ENCODE measurements around the gene NTRK3.
"Not testable (repeated sequence)": the region's sequence is repeated elsewhere in the genome, so short reads cannot be mapped to it uniquely, and the experiment has no call there.

The NTRK3 gene

DNA sequence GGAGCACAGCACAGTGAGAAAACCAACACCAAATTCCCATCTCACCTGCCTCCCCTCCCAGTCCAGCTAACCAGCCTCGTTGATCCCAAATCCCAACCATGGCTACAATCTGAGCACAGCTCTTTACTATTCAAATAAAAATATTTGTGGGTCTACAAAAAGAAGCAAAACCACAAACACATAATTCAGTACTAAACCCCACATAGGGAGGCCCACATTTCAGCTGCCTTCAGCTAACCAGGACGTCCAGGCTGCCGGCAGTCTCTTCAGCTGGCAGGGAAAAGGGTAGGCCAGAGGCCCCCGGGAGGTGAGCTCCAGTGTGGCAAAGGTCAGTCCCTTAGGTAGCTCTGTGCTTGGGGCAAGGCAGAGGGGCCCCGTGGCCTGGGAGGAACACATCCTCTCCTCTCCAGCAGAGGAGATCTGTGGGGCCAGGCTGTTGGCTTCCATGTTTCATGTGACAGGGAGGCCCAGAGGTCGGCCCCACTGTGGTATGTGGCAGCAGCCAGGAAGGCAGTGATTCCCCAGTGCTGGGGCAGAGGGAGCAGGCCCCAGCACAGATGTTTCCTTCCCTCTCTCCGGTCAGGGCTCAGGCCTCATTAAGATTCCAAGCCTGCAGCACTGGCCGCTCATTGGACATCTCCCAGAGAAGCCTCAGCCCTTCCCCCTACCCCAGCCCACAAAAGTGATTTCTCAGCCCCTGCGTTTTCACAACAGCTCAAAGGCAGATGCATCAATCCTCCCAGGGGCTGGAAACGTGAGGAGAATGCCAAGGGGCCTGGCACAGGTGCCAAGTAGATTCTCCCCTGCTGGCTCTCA is 381.4 kb downstream of the NTRK3 start:
- DNase-seq (ENCODE audit: low spot score): no peak

DNA sequence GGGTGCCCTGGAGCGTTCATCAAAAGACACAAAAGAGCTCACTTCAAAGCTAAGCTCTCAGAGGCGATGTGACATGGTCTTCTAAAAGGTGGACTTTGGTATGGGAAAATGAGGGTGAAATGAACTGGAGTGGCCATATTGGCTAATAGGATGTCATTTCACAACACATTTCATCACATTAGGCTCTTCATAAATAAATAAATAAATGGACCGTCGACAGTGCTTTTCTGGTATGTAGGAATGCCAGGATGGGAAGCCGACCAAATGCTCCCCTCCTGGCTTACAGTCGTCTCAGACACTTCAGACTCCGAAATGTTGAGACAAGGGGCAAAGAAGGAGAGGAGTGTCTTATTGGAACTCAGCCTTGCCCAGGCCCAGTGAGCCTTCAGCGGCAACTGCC is 383.0 kb downstream of the NTRK3 start:
- no peak for DNase-seq (ENCODE audit: low spot score)

- no peak for DNase-seq (ENCODE audit: low spot score)
Observed at GRCh38 chr15:87871731-87872320, 384.7 kb downstream of the NTRK3 start.

- DNase-seq (ENCODE audit: low spot score): no peak
Observed at GRCh38 chr15:87871258-87871681, 385.3 kb downstream of the NTRK3 start.

GRCh38 chr15:87866961-87867360 is 389.6 kb downstream of the NTRK3 start:
- no peak for DNase-seq (ENCODE audit: low spot score)

- no peak for DNase-seq (ENCODE audit: low spot score)
Observed at GRCh38 chr15:87863152-87863551, 393.4 kb downstream of the NTRK3 start.

DNA sequence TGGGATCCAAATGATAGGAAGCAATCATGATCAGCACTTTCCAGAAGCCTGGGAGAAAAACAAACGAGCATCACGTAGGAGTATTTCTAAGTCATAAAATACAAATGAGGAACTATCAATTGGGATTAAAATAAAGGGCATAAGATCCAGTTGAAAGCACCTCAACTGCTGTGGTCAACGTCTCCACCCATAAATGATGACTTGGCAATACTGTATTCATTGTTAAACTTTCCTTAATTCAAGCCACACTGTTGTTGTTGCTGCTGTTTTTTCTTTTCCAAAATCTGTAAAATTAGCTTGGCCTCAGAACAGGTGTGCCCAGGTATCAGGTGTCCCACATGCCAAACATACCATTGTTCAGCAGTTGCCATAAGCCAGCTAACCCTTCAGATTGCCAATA is 395.8 kb downstream of the NTRK3 start:
- DNase-seq (ENCODE audit: low spot score): no peak

GRCh38 chr15:87858651-87859050 is 397.9 kb downstream of the NTRK3 start:
- no peak for DNase-seq (ENCODE audit: low spot score)

GRCh38 chr15:87851497-87851896 is 405.0 kb downstream of the NTRK3 start:
- no peak for DNase-seq (ENCODE audit: low spot score)

DNA sequence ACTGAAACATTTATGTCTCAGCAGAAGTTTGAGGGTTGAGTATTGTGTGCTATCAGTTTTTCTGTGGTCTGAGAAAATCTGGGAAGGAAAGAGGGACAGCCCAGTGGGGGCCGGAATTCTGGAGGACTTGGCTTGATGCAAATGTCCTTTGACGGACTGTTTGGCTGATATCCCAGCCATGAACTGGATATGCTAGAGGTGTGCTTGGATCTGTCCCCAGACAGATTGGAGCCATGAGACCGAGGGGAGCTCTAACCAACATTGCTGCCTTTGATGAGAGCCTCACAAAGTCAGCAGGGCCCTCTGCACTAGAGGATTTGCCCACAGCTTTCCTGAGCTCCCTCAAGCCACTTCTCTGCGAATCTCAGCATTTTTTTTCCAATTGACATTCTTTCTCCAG is 405.6 kb downstream of the NTRK3 start:
- no peak for DNase-seq (ENCODE audit: low spot score)

DNA sequence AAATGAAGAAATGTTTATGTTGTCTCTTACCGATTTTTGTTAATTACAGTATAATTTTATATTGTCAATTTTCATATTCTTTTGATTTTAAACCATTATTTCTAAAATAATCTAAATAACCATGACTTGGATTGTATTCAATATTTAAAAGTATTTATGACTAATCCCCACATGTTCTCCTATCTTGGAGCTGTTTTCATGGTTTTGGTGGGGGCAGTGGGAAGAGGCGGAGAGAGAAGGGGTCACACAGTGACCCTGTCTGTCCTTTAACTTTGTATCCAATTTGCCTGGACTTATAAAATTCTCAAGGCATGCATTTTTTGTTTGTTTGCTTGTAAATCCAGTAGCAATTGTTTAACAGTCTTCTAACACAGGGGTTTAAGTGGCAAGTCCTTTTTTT is 407.4 kb downstream of the NTRK3 start:
- no peak for DNase-seq (ENCODE audit: low spot score)

GRCh38 chr15:87848012-87848411 is 408.5 kb downstream of the NTRK3 start:
- DNase-seq (ENCODE audit: low spot score): no peak

DNA sequence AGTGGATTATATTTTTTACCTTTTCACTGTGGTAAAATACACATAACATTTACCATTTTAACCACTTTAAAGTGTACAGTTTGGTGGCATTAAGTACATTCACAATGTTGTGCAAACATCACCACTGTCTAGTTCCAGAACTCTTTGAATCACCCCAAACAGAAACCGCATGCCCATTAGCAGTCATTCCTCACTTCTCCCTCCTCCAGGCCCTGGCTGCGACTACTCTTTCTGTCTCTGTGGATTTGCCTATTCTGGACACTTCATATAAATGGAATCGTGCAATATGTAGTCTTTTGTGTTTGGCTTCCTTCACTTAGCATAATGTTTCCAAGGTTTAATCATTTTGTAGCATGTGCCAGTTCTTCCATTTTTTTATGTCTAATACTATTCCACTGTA is 409.8 kb downstream of the NTRK3 start:
- no peak for DNase-seq (ENCODE audit: low spot score)

DNA sequence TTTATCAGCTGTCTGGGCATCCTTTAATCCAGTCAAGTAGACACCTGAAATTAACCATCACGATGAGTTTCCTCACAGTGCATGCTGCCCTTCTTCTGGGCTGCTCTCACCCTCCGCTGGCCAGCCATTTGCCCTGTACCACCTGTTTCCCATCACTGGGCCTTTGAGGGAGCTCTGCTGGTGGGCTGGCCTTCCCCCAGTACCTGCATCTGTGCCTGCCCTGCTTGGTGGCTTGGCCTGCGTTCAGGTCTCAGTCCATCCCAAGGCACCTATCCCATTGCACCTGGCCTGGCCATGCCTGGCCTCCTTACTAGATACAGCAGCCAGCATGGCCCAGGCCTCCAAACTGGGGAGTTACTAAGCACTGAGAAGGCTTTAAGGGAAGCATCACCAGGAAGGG is 413.2 kb downstream of the NTRK3 start:
- no peak for DNase-seq (ENCODE audit: low spot score)

GRCh38 chr15:87841426-87841998 is 415.0 kb downstream of the NTRK3 start:
- DNase-seq (ENCODE audit: low spot score): no peak

DNA sequence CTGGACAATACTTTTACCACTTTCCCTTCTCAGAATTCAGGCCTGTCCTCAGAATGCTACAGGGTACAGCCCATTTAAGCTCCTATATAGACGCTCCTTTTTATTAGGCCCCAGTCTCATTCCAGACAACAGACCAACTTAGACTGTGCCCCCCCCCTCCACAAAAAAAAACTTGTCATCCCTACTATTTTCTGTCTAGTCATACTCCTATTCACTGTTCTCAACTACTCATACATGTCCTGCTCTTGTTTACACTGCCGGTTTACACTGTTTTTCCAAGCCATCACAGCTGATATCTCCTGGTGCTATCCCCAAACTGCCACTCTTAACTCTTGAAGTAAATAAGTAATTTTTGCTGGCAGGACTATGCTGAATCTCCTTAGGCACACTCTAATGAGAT is 420.7 kb downstream of the NTRK3 start:
- DNase-seq (ENCODE audit: low spot score): not testable (repeated sequence)

GRCh38 chr15:87833333-87833732 is 423.2 kb downstream of the NTRK3 start:
- DNase-seq (ENCODE audit: low spot score): not testable (repeated sequence)

DNA sequence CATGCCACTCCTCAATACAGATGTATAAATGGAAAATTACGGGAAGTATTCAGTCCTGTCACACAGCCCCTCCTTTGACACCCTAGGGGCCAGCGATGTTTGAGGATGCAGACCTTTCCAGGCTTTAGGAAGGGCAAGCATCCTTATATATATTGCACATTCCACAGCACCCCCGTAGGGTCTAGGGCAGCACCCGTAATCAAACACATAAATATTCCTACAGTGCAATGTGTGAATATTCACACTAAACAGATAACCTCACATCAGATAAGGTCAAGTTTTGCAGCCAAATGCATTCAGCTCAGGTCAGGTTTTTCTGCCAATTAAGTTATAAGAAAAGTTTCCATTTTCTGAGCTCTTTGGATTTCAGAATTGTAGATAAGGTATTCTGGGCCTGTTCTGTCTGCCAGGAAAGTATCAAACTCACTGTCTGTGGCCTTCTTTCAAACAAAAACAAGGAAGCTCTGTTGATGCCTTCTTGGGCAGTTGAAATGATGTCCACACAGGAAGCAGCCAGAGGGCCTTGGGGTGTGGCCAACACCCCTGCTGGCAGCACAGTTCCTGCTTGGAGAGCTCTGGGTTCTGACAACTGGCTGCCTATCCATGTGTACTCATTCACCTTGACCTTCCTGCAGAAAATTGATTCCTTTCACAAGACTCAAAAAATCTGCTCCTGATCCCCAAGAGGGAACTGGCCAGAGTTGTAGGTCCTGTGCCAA is 427.0 kb downstream of the NTRK3 start:
- DNase-seq (ENCODE audit: low spot score): no peak

- DNase-seq (ENCODE audit: low spot score): no peak
Observed at GRCh38 chr15:87828608-87829007, 427.9 kb downstream of the NTRK3 start.

- no peak for DNase-seq (ENCODE audit: low spot score)
Observed at GRCh38 chr15:87827131-87827530, 429.4 kb downstream of the NTRK3 start.

GRCh38 chr15:87826119-87826747 is 430.3 kb downstream of the NTRK3 start:
- no peak for DNase-seq (ENCODE audit: low spot score)

DNA sequence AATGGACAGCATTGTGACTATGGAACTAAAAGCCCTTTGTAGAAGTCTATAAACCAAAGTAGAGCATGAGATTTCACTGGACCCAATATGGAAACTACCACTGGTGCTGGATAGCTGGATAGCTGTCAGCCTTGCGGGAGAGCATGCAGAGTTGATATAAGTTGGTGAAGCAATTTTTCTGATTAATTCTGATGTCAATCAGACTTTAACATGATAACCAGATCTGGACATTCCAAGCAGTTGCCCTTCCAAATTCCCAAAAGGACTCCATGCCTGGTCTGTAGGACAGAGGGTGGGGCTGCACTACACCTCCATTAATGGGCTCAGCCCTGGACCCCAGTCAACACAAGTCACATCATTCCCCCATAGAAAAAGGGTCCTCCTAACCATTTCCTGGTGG is 437.8 kb downstream of the NTRK3 start:
- no peak for DNase-seq (ENCODE audit: low spot score)

Data from NAMALWA (cell line).